ENCODE results near the gene OTUD7B. TPM values are rescaled to one million over a fixed set of nuclear protein-coding genes. Genes with fewer than 3 reads are reported as not detected.
A peak's percentile ranks its signal among the peaks of the same experiment; 100 is the strongest.

OTUD7B gene
- total and polyA plus RNA-seq, 9 of the 15 experiments (the other 6 are each of a cell fraction or from before 2014, with no cell fraction given) = 0.96 to 18.8 (median 7.4) TPM

- TF ChIP-seq, protein P1, sequence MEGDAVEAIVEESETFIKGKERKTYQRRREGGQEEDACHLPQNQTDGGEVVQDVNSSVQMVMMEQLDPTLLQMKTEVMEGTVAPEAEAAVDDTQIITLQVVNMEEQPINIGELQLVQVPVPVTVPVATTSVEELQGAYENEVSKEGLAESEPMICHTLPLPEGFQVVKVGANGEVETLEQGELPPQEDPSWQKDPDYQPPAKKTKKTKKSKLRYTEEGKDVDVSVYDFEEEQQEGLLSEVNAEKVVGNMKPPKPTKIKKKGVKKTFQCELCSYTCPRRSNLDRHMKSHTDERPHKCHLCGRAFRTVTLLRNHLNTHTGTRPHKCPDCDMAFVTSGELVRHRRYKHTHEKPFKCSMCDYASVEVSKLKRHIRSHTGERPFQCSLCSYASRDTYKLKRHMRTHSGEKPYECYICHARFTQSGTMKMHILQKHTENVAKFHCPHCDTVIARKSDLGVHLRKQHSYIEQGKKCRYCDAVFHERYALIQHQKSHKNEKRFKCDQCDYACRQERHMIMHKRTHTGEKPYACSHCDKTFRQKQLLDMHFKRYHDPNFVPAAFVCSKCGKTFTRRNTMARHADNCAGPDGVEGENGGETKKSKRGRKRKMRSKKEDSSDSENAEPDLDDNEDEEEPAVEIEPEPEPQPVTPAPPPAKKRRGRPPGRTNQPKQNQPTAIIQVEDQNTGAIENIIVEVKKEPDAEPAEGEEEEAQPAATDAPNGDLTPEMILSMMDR (IDR thresholded peaks at IDR 0.05 in 2 of 3, conservative IDR thresholded peaks at IDR 0.05 in 1 of 3; ENCODE audit: insufficient read depth in 2 of 3, low read depth in 1 of 3, low read length in 3 of 3) = 0 out of 6 replicates have a peak, but pooled peaks of 1 of the 3 experiments have one; percentile 22
- TF ChIP-seq PHF21A (IDR thresholded peaks at IDR 0.05; ENCODE audit: borderline replicate concordance, low read depth) (no peak), CEBPB (tag; IDR thresholded peaks at IDR 0.05) (no peak), RAD21 (CRISPR knock-in tag; conservative IDR thresholded peaks at IDR 0.05 in 1 of 2, IDR thresholded peaks at IDR 0.05 in 1 of 2) (peak in 1 of 2 experiments; percentile 14; a peak in 2 of 4 replicates), NELFE (IDR thresholded peaks at IDR 0.05; ENCODE audit: insufficient read depth, insufficient read length) (no peak), U2AF1 (optimal IDR thresholded peaks at IDR 0.05; ENCODE audit: low read depth, low read length) (no peak)
- TF ChIP-seq, protein P2, sequence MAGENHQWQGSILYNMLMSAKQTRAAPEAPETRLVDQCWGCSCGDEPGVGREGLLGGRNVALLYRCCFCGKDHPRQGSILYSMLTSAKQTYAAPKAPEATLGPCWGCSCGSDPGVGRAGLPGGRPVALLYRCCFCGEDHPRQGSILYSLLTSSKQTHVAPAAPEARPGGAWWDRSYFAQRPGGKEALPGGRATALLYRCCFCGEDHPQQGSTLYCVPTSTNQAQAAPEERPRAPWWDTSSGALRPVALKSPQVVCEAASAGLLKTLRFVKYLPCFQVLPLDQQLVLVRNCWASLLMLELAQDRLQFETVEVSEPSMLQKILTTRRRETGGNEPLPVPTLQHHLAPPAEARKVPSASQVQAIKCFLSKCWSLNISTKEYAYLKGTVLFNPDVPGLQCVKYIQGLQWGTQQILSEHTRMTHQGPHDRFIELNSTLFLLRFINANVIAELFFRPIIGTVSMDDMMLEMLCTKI (IDR thresholded peaks at IDR 0.05; ENCODE audit: partially characterized antibody) = no peak
- no peaks in the 10 kb centered on the region for H4K20me1 ChIP-seq (replicated peaks; ENCODE audit: control insufficient read depth, insufficient read depth, low read length)
- H3K36me3 ChIP-seq (ENCODE audit: control insufficient read depth, insufficient read depth, low read length) = peaks cover 80% of the 10 kb centered on the region
- no peak overlapping the region for H2AFZ ChIP-seq (ENCODE audit: low read depth, low read length)
- no peaks in the 10 kb centered on the region; the same call in 2 of the 3 replicates for H3K79me2 ChIP-seq (ENCODE audit: control insufficient read depth, insufficient read depth, low read length)
- CTCF ChIA-PET (ENCODE audit: low intra/inter-chr PET ratio) = no interaction called here
- no peak overlapping the region for H3K4me3 ChIP-seq
- H3K4me1 ChIP-seq (replicated peaks in 1 of 2; ENCODE audit: control insufficient read depth in 2 of 2, insufficient read depth in 2 of 2, low read length in 2 of 2) = no peaks in the 10 kb centered on the region
- POLR2A ChIA-PET = interaction anchor here (0.6 to 1.3 kb wide), 4 partner anchors 20 to 288 kb away, joined by 3 read pairs; no protein-coding TSS in a partner anchor
- 63% methylated on average over 3 of the region's 3 CpGs for WGBS (ENCODE audit: insufficient coverage, low coverage, missing lambda C conversion rate)
- DNase-seq (ENCODE audit: extremely low read depth in 1 of 4, low spot score in 3 of 4) = peak in 1 of 4 experiments; percentile 13
- no peak overlapping the region for H3K27ac ChIP-seq (ENCODE audit: extremely low read depth, low read depth, low read length)
- no peaks in the 10 kb centered on the region for H3K9me3 ChIP-seq (replicated peaks; ENCODE audit: control insufficient read depth, insufficient read depth, low read depth, low read length)
- BruUV-seq (replicated peaks) = no TSS peak
- intact Hi-C loops (cut with micrococcal nuclease) = no loop called here
- no peak overlapping the region; a peak in 1 of 4 replicates for H3K9ac ChIP-seq (ENCODE audit: insufficient read depth in 1 of 2, low read depth in 2 of 2, low read length in 2 of 2)
- no peaks in the 10 kb centered on the region for H3K9me1 ChIP-seq (ENCODE audit: control insufficient read depth, insufficient read depth, low read length)
- H3K27me3 ChIP-seq (ENCODE audit: control insufficient read depth in 2 of 2, insufficient read depth in 2 of 2, low read length in 2 of 2) = no peaks in the 10 kb centered on the region
- peak; percentile 48; the same call in 1 of the 3 replicates for ATAC-seq
- FAIRE-seq = no peak
- in situ Hi-C loops (cut with MboI) = loop anchor here (5.0 kb wide), 1 partner anchor 80 kb away; no protein-coding TSS in a partner anchor
- no peak overlapping the region for H3K4me2 ChIP-seq (ENCODE audit: insufficient read depth, low read length)
These were observed 43.5 kb downstream of the OTUD7B start for GRCh38 chr1:149967041-149967440.

Data from K562 (cell line).